ENCODE data around the gene TRIP10.

The TRIP10 gene

GRCh38 chr19:6735181-6735911 lies 4.1 kb upstream of the TRIP10 start:
- Histone ChIP-seq H3K4me3 (ENCODE audit: low read length in 2 of 2) (peak overlapping the region; percentile 31 to 85), H3K9me3 (ENCODE audit: control insufficient read depth in 2 of 2, low read length in 2 of 2) (no peaks in the 10 kb centered on the region), H3K9ac (ENCODE audit: low read length in 2 of 2) (peak overlapping the region; percentile 86 to 87), H3K4me1 (ENCODE audit: control insufficient read depth, insufficient read depth, low read length) (peaks cover 34% of the 10 kb centered on the region), H3K36me3 (ENCODE audit: control insufficient read depth in 2 of 2, insufficient read depth in 2 of 2, low read length in 2 of 2) (peaks cover 11 to 14% of the 10 kb centered on the region in 2 donors), H3K27me3 (ENCODE audit: control insufficient read depth in 1 of 2, insufficient read depth in 2 of 2, low read length in 2 of 2) (no peaks in the 10 kb centered on the region), H3K27ac (ENCODE audit: low read length) (peak overlapping the region; percentile 93)

- Histone ChIP-seq H3K4me3 (ENCODE audit: low read length in 2 of 2) (peak overlapping the region; percentile 85 to 90), H3K36me3 (ENCODE audit: control insufficient read depth in 2 of 2, insufficient read depth in 2 of 2, low read length in 2 of 2) (peaks cover 11% of the 10 kb centered on the region in 2 donors), H3K4me1 (ENCODE audit: control insufficient read depth, insufficient read depth, low read length) (peaks cover 38% of the 10 kb centered on the region), H3K9me3 (ENCODE audit: control insufficient read depth in 2 of 2, low read length in 2 of 2) (no peaks in the 10 kb centered on the region), H3K9ac (ENCODE audit: low read length in 2 of 2) (peak overlapping the region; percentile 86 to 87), H3K27me3 (ENCODE audit: control insufficient read depth in 1 of 2, insufficient read depth in 2 of 2, low read length in 2 of 2) (no peaks in the 10 kb centered on the region), H3K27ac (ENCODE audit: low read length) (peak overlapping the region; percentile 93)
Measured at GRCh38 chr19:6736169-6736916, 3.1 kb upstream of the TRIP10 start.

GRCh38 chr19:6736917-6737283 lies 2.6 kb upstream of the TRIP10 start:
- H3K9ac ChIP-seq (ENCODE audit: low read length in 2 of 2), result peak overlapping the region; percentile 86 to 87
- H3K4me1 ChIP-seq (ENCODE audit: control insufficient read depth, insufficient read depth, low read length), result peaks cover 43% of the 10 kb centered on the region
- no peaks in the 10 kb centered on the region for H3K27me3 ChIP-seq (ENCODE audit: control insufficient read depth in 1 of 2, insufficient read depth in 2 of 2, low read length in 2 of 2)
- H3K9me3 ChIP-seq (ENCODE audit: control insufficient read depth in 2 of 2, low read length in 2 of 2), result no peaks in the 10 kb centered on the region
- H3K27ac ChIP-seq (ENCODE audit: low read length), result peak overlapping the region; percentile 93
- peaks cover 10% of the 10 kb centered on the region in 2 donors for H3K36me3 ChIP-seq (ENCODE audit: control insufficient read depth in 2 of 2, insufficient read depth in 2 of 2, low read length in 2 of 2)
- peak overlapping the region; percentile 85 to 90 for H3K4me3 ChIP-seq (ENCODE audit: low read length in 2 of 2)

- H3K9me3 ChIP-seq (ENCODE audit: control insufficient read depth in 2 of 2, low read length in 2 of 2), result no peaks in the 10 kb centered on the region
- peaks cover 5% of the 10 kb centered on the region in 2 donors for H3K36me3 ChIP-seq (ENCODE audit: control insufficient read depth in 2 of 2, insufficient read depth in 2 of 2, low read length in 2 of 2)
- peak within 1 kb of the TSS; percentile 97 for H3K27ac ChIP-seq (ENCODE audit: low read length)
- H3K4me1 ChIP-seq (ENCODE audit: control insufficient read depth, insufficient read depth, low read length), result peaks cover 43% of the 10 kb centered on the region
- H3K9ac ChIP-seq (ENCODE audit: low read length in 2 of 2), result peak within 1 kb of the TSS; percentile 86 to 87
- no peaks in the 10 kb centered on the region for H3K27me3 ChIP-seq (ENCODE audit: control insufficient read depth in 1 of 2, insufficient read depth in 2 of 2, low read length in 2 of 2)
- peak within 1 kb of the TSS; percentile 85 to 90 for H3K4me3 ChIP-seq (ENCODE audit: low read length in 2 of 2)
Measured at GRCh38 chr19:6737284-6737872, 2.1 kb upstream of the TRIP10 start, which contains the start of gene GPR108. TSS of gene GPR108 (minus strand) at chr19:6737580. CDS start at chr19:6737576, 4 bp downstream.

GRCh38 chr19:6737873-6738786 lies 1.4 kb upstream of the TRIP10 start:
- Histone ChIP-seq H3K9me3 (ENCODE audit: control insufficient read depth in 2 of 2, low read length in 2 of 2) (no peaks in the 10 kb centered on the region), H3K4me3 (ENCODE audit: low read length in 2 of 2) (peak overlapping the region; percentile 68 to 85), H3K27ac (ENCODE audit: low read length) (peak overlapping the region; percentile 97), H3K9ac (ENCODE audit: low read length in 2 of 2) (peak overlapping the region; percentile 49 to 78), H3K4me1 (ENCODE audit: control insufficient read depth, insufficient read depth, low read length) (peaks cover 47% of the 10 kb centered on the region), H3K36me3 (ENCODE audit: control insufficient read depth in 2 of 2, insufficient read depth in 2 of 2, low read length in 2 of 2) (peaks cover 0 to under 1% of the 10 kb centered on the region in 2 donors), H3K27me3 (ENCODE audit: control insufficient read depth in 1 of 2, insufficient read depth in 2 of 2, low read length in 2 of 2) (no peaks in the 10 kb centered on the region)

GRCh38 chr19:6738787-6739389 lies 592 bp upstream of the TRIP10 start:
- Histone ChIP-seq H3K4me1 (ENCODE audit: control insufficient read depth, insufficient read depth, low read length) (peaks cover 54% of the 10 kb centered on the region), H3K27me3 (ENCODE audit: control insufficient read depth in 1 of 2, insufficient read depth in 2 of 2, low read length in 2 of 2) (no peaks in the 10 kb centered on the region), H3K9me3 (ENCODE audit: control insufficient read depth in 2 of 2, low read length in 2 of 2) (no peaks in the 10 kb centered on the region), H3K4me3 (ENCODE audit: low read length in 2 of 2) (peak overlapping the region; percentile 68 to 85), H3K36me3 (ENCODE audit: control insufficient read depth in 2 of 2, insufficient read depth in 2 of 2, low read length in 2 of 2) (no peaks in the 10 kb centered on the region), H3K27ac (ENCODE audit: low read length) (peak overlapping the region; percentile 97), H3K9ac (ENCODE audit: low read length in 2 of 2) (peak overlapping the region; percentile 49 to 78)

GRCh38 chr19:6739883-6740588 lies 556 bp downstream of the TRIP10 start:
- Histone ChIP-seq H3K4me1 (ENCODE audit: control insufficient read depth, insufficient read depth, low read length) (peaks cover 65% of the 10 kb centered on the region), H3K27ac (ENCODE audit: low read length) (peak overlapping the region; percentile 75), H3K9me3 (ENCODE audit: control insufficient read depth in 2 of 2, low read length in 2 of 2) (no peaks in the 10 kb centered on the region), H3K36me3 (ENCODE audit: control insufficient read depth in 2 of 2, insufficient read depth in 2 of 2, low read length in 2 of 2) (no peaks in the 10 kb centered on the region), H3K9ac (ENCODE audit: low read length in 2 of 2) (peak overlapping the region; percentile 69 to 75), H3K27me3 (ENCODE audit: control insufficient read depth in 1 of 2, insufficient read depth in 2 of 2, low read length in 2 of 2) (no peaks in the 10 kb centered on the region), H3K4me3 (ENCODE audit: low read length in 2 of 2) (peak overlapping the region; percentile 78 to 88)

GRCh38 chr19:6740589-6741343 lies 1.3 kb downstream of the TRIP10 start:
- H3K4me3 ChIP-seq (ENCODE audit: low read length in 2 of 2), result peak overlapping the region; percentile 78 to 88
- no peaks in the 10 kb centered on the region for H3K27me3 ChIP-seq (ENCODE audit: control insufficient read depth in 1 of 2, insufficient read depth in 2 of 2, low read length in 2 of 2)
- H3K27ac ChIP-seq (ENCODE audit: low read length), result peak overlapping the region; percentile 75
- no peaks in the 10 kb centered on the region for H3K9me3 ChIP-seq (ENCODE audit: control insufficient read depth in 2 of 2, low read length in 2 of 2)
- peak overlapping the region; percentile 69 to 75 for H3K9ac ChIP-seq (ENCODE audit: low read length in 2 of 2)
- peaks cover 67% of the 10 kb centered on the region for H3K4me1 ChIP-seq (ENCODE audit: control insufficient read depth, insufficient read depth, low read length)
- H3K36me3 ChIP-seq (ENCODE audit: control insufficient read depth in 2 of 2, insufficient read depth in 2 of 2, low read length in 2 of 2), result no peaks in the 10 kb centered on the region

GRCh38 chr19:6743066-6743465 lies 3.6 kb downstream of the TRIP10 start:
- Histone ChIP-seq H3K27ac (ENCODE audit: low read length) (no peak overlapping the region), H3K36me3 (ENCODE audit: control insufficient read depth in 2 of 2, insufficient read depth in 2 of 2, low read length in 2 of 2) (peaks cover 7 to 11% of the 10 kb centered on the region in 2 donors), H3K4me1 (ENCODE audit: control insufficient read depth, insufficient read depth, low read length) (peaks cover 59% of the 10 kb centered on the region), H3K9ac (ENCODE audit: low read length in 2 of 2) (no peak overlapping the region), H3K4me3 (ENCODE audit: low read length in 2 of 2) (peak overlapping the region; percentile 15 to 32), H3K27me3 (ENCODE audit: control insufficient read depth in 1 of 2, insufficient read depth in 2 of 2, low read length in 2 of 2) (no peaks in the 10 kb centered on the region), H3K9me3 (ENCODE audit: control insufficient read depth in 2 of 2, low read length in 2 of 2) (no peaks in the 10 kb centered on the region)

Data from stomach smooth muscle (tissue), 2 donors.